GM12865 (cell line): ENCODE data around the gene VPS26A.

ENCODE experiments used
- DNase-seq: peaks from one replicate; pipeline ENCODE4 v3.0.0; 2010; ENCODE audit warnings: low read depth
- H3K4me3 ChIP-seq: 2 replicates; pipeline ENCODE4 v1.5.1; 2011; ENCODE audit warnings: mild to moderate bottlenecking, low read depth, low read length, control low read depth
- CTCF ChIP-seq: IDR thresholded peaks from 2 replicates; pipeline ENCODE4 v1.5.1; 2011; ENCODE audit warnings: low read length, control low read depth, low read depth, inconsistent platforms; ENCODE audit not compliant: insufficient read depth; ENCODE audit errors: missing control alignments

The VPS26A gene

GRCh38 chr10:69220041-69220451 is 96.1 kb downstream of the VPS26A start, which contains the start of gene HKDC1:
Gene HKDC1, plus strand, starts transcription at chr10:69220332. Its CDS starts 104 bp downstream, at chr10:69220436.
- no peak within 1 kb of the TSS for H3K4me3 ChIP-seq
- DNase-seq, result no peak
- TF ChIP-seq CTCF, result no peak

DNA sequence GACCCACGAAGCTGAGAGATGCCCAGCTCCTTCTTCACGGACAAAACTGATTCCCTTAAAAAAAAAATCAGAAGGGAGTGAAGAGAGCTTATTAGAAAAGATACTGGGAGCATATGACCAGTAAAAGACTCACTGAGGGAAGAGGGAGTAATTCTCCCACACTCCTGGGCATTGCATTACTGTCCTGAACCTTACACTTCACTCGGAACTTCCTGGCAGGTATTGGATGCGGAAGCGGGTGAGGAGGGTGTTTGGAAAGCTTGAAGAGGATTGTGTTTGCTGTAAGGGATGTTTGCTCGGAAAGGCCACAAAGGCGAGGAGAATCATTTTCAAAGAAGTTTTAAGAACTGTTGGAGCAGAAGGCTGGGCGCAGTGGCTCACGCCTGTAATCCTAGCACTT is 96.5 kb downstream of the VPS26A start:
- no peak for TF ChIP-seq CTCF
- H3K4me3 ChIP-seq, result no peak overlapping the region
- no peak for DNase-seq
